Measurements from ENCODE around the gene CPB1. TPM values are rescaled to one million over a fixed set of nuclear protein-coding genes. Genes with fewer than 3 reads are reported as not detected.

The CPB1 gene
- total and polyA plus RNA-seq, 12 donors, result 15.7 to 569 (median 104) TPM

DNA sequence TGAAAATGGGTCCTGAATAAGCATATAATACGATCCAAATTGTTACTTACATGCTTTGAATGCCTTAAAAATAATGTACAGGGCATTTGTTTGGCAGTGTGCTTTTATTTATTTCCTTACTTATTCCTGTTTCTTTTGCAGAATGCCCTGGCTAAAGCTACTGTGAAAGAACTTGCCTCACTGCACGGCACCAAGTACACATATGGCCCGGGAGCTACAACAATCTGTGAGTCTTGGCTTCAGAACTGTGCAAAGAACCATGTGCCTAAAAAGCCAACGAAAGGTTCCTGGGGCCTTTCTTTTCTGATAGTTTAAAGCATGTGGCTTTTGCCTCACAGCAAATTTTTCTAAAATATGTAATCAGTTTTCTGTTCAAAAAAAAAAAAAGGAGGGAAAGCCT lies 29.7 kb downstream of the CPB1 start:
- H3K27ac ChIP-seq, result no peak overlapping the region
- WGBS, 4 donors, result 82 to 92% (median 87%) methylated on average over 4 of the region's 4 CpGs
- H3K27me3 ChIP-seq, result no peaks in the 10 kb centered on the region
- no peak for DNase-seq
- H3K36me3 ChIP-seq (replicated peaks in 1 of 2), result no peaks in the 10 kb centered on the region
- intact Hi-C loops (cut with DNase I), result no loop called here
- no peaks in the 10 kb centered on the region for H3K9me3 ChIP-seq (replicated peaks in 1 of 3)
- TF ChIP-seq POLR2A (IDR thresholded peaks at IDR 0.05), result no peak
- TF ChIP-seq, protein P1, sequence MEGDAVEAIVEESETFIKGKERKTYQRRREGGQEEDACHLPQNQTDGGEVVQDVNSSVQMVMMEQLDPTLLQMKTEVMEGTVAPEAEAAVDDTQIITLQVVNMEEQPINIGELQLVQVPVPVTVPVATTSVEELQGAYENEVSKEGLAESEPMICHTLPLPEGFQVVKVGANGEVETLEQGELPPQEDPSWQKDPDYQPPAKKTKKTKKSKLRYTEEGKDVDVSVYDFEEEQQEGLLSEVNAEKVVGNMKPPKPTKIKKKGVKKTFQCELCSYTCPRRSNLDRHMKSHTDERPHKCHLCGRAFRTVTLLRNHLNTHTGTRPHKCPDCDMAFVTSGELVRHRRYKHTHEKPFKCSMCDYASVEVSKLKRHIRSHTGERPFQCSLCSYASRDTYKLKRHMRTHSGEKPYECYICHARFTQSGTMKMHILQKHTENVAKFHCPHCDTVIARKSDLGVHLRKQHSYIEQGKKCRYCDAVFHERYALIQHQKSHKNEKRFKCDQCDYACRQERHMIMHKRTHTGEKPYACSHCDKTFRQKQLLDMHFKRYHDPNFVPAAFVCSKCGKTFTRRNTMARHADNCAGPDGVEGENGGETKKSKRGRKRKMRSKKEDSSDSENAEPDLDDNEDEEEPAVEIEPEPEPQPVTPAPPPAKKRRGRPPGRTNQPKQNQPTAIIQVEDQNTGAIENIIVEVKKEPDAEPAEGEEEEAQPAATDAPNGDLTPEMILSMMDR (IDR thresholded peaks at IDR 0.05), result no peak
- H3K4me1 ChIP-seq (replicated peaks in 1 of 2), result peaks cover 18% of the 10 kb centered on the region in 2 donors
- no peak overlapping the region for H3K4me3 ChIP-seq

- Histone ChIP-seq H3K9me3 (replicated peaks in 1 of 3) (no peaks in the 10 kb centered on the region), H3K27ac (no peak overlapping the region), H3K36me3 (replicated peaks in 1 of 2) (no peaks in the 10 kb centered on the region), H3K27me3 (no peaks in the 10 kb centered on the region), H3K4me1 (replicated peaks in 1 of 2) (peaks cover 0 to 4% of the 10 kb centered on the region in 2 donors), H3K4me3 (no peak overlapping the region)
- TF ChIP-seq, protein P1 (IDR thresholded peaks at IDR 0.05), result peak; percentile 57 to 82 (median 77)
- no peak for TF ChIP-seq POLR2A (IDR thresholded peaks at IDR 0.05)
- intact Hi-C loops (cut with DNase I), result loop anchor here (5.0 kb wide), 2 partner anchors 81 to 86 kb away; no protein-coding TSS in a partner anchor
- WGBS, 4 donors, result 0 to 10% (median 9%) methylated on average over 1 of the region's 1 CpG
- DNase-seq, result no peak
Observed at GRCh38 chr3:148861277-148861869, 33.8 kb downstream of the CPB1 start.

- peak overlapping the region in 1 of 5 donors; percentile 50 for H3K27ac ChIP-seq
- no peak overlapping the region for H3K4me3 ChIP-seq
- TF ChIP-seq POLR2A (IDR thresholded peaks at IDR 0.05), result no peak
- TF ChIP-seq, protein P1 (IDR thresholded peaks at IDR 0.05), result no peak
- WGBS, 4 donors, result 19 to 25% (median 24%) methylated on average over 4 of the region's 4 CpGs
- DNase-seq, result peak in 4 of 7 donors; percentile 27 to 55 (median 44)
- intact Hi-C loops (cut with DNase I), result loop anchor here (5.0 kb wide), 2 partner anchors 79 to 84 kb away; no protein-coding TSS in a partner anchor
- H3K36me3 ChIP-seq (replicated peaks in 1 of 2), result no peaks in the 10 kb centered on the region
- H3K9me3 ChIP-seq (replicated peaks in 1 of 3), result no peaks in the 10 kb centered on the region
- H3K4me1 ChIP-seq (replicated peaks in 1 of 2), result no peaks in the 10 kb centered on the region
- H3K27me3 ChIP-seq, result no peaks in the 10 kb centered on the region
Observed at GRCh38 chr3:148863297-148863696, 35.7 kb downstream of the CPB1 start.

GRCh38 chr3:148863814-148864213 lies 36.2 kb downstream of the CPB1 start:
- WGBS, 4 donors, result 77 to 82% (median 81%) methylated on average over 5 of the region's 5 CpGs
- DNase-seq, result no peak
- no peaks in the 10 kb centered on the region for H3K9me3 ChIP-seq (replicated peaks in 1 of 3)
- no peak overlapping the region for H3K4me3 ChIP-seq
- H3K27me3 ChIP-seq, result no peaks in the 10 kb centered on the region
- no peaks in the 10 kb centered on the region for H3K36me3 ChIP-seq (replicated peaks in 1 of 2)
- intact Hi-C loops (cut with DNase I), result loop anchor here (5.0 kb wide), 2 partner anchors 78 to 83 kb away; no protein-coding TSS in a partner anchor
- no peaks in the 10 kb centered on the region for H3K4me1 ChIP-seq (replicated peaks in 1 of 2)
- no peak for TF ChIP-seq POLR2A (IDR thresholded peaks at IDR 0.05)
- TF ChIP-seq, protein P1 (IDR thresholded peaks at IDR 0.05), result no peak
- H3K27ac ChIP-seq, result no peak overlapping the region
